Naive thymus-derived CD4-positive, alpha-beta T cell (primary cell): Measurements from ENCODE around the gene STX18. TPM values are rescaled to one million over a fixed set of nuclear protein-coding genes. Genes with fewer than 3 reads are reported as not detected.

ENCODE experiments used
- ATAC-seq: fragments of 150-1000 bp; cut with Tn5 transposase; 2 replicates; pipeline ENCODE4 v1.10.0; 2021; ENCODE audit warnings: mild to moderate bottlenecking, moderate library complexity
- CTCF ChIA-PET: fragments of 350-600 bp; sonication (Branson Sonifier 250); formaldehyde crosslinking; loops from one replicate; lab custom pipeline; 2021; ENCODE audit warnings: antibody characterized with exemption; lab: Charles Lee
- POLR2A ChIA-PET: fragments of 350-600 bp; sonication (Branson Sonifier 250); formaldehyde crosslinking; loops from one replicate; lab custom pipeline; 2021; ENCODE audit warnings: antibody characterized with exemption, inconsistent platforms; lab: Charles Lee
- DNase-seq, 9 donors: peaks; one replicate each; pipeline versions ENCODE4 v3.0.0 to v3.0.0-alpha.2; 2020 to 2022; ENCODE audit warnings: mixed read lengths in 1 of 9
- H3K27ac ChIP-seq: one replicate; pipeline ENCODE4 v1.7.0; 2013; ENCODE audit warnings: mild to moderate bottlenecking, low read depth, low read length, moderate library complexity
- H3K27me3 ChIP-seq, 2 donors: one replicate each; pipeline ENCODE4 v1.7.0; 2013; ENCODE audit warnings: low read length in 2 of 2, mild to moderate bottlenecking in 2 of 2, moderate library complexity in 2 of 2; ENCODE audit not compliant: control insufficient read depth in 2 of 2, insufficient read depth in 2 of 2
- H3K36me3 ChIP-seq, 3 experiments: 1 replicate in 2 of 3; 2 replicates in 1 of 3; pipeline ENCODE4 v1.7.0; 2013; ENCODE audit warnings: low read length in 3 of 3, mild to moderate bottlenecking in 3 of 3, moderate library complexity in 1 of 3; ENCODE audit not compliant: insufficient read depth in 3 of 3, control insufficient read depth in 2 of 3
- H3K4me1 ChIP-seq, 2 donors: one replicate each; pipeline ENCODE4 v1.7.0; 2013; ENCODE audit warnings: low read length in 2 of 2, mild to moderate bottlenecking in 2 of 2, moderate library complexity in 1 of 2; ENCODE audit not compliant: control insufficient read depth in 2 of 2, insufficient read depth in 2 of 2
- H3K4me3 ChIP-seq: 2 replicates; pipeline ENCODE4 v1.7.0; 2013; ENCODE audit warnings: mild to moderate bottlenecking, low read length
- H3K9me3 ChIP-seq, 3 experiments: 1 replicate in 2 of 3; 2 replicates in 1 of 3; pipeline ENCODE4 v1.7.0; 2013; ENCODE audit warnings: low read length in 3 of 3; ENCODE audit not compliant: control insufficient read depth in 2 of 3
- H3K27ac Mint-ChIP-seq, 9 donors: one replicate each; pipeline ENCODE4 v1.8.0; 2020 to 2022; ENCODE audit warnings: mixed read lengths in 9 of 9, mild to moderate bottlenecking in 8 of 9, moderate library complexity in 5 of 9, inconsistent platforms in 2 of 9
- H3K27me3 Mint-ChIP-seq, 5 donors: one replicate each; pipeline ENCODE4 v1.8.0; 2021 to 2022; ENCODE audit warnings: mixed read lengths in 5 of 5, mild to moderate bottlenecking in 1 of 5
- H3K36me3 Mint-ChIP-seq, 5 donors: one replicate each; pipeline ENCODE4 v1.8.0; 2020 to 2022; ENCODE audit warnings: mixed read lengths in 5 of 5, mild to moderate bottlenecking in 3 of 5, inconsistent platforms in 1 of 5
- H3K4me1 Mint-ChIP-seq, 7 donors: one replicate each; pipeline ENCODE4 v1.8.0; 2020 to 2022; ENCODE audit warnings: mixed read lengths in 7 of 7, mild to moderate bottlenecking in 3 of 7, inconsistent platforms in 1 of 7
- H3K4me3 Mint-ChIP-seq, 10 donors: one replicate each; pipeline ENCODE4 v1.8.0; 2020 to 2022; ENCODE audit warnings: mild to moderate bottlenecking in 10 of 10, mixed read lengths in 10 of 10, moderate library complexity in 6 of 10, inconsistent platforms in 2 of 10
- H3K9me3 Mint-ChIP-seq, 11 donors: one replicate each; pipeline ENCODE4 v1.8.0; 2020 to 2022; ENCODE audit warnings: mixed read lengths in 11 of 11, mild to moderate bottlenecking in 4 of 11, inconsistent platforms in 1 of 11, moderate library complexity in 1 of 11
- intact Hi-C, 2 donors: fragments of 100-400 bp; cut with micrococcal nuclease; formaldehyde crosslinking; loops; one replicate each; pipeline ENCODE4 v1.15.1; 2023
- polyA plus RNA-seq, 2 donors: library from polyadenylated mRNA; unstranded; fragments of 300-500 nt; fragmentation: Illumina TruSeq; gene quantifications; one replicate each; pipeline ENCODE4 v1.2.3, GENCODE V29; 2021
- total RNA-seq, 6 experiments: library from RNA in 5 of 6; stranded (reverse) in 5 of 6; gene quantifications; 1 replicate in 5 of 6; 2 replicates in 1 of 6; pipeline ENCODE4 v1.2.3 and lab custom pipeline; 2021 to 2026

STX18 gene
- total and polyA plus RNA-seq, 7 experiments from 2014 or later: 16.3 to 28.0 (median 22.7) TPM

DNA sequence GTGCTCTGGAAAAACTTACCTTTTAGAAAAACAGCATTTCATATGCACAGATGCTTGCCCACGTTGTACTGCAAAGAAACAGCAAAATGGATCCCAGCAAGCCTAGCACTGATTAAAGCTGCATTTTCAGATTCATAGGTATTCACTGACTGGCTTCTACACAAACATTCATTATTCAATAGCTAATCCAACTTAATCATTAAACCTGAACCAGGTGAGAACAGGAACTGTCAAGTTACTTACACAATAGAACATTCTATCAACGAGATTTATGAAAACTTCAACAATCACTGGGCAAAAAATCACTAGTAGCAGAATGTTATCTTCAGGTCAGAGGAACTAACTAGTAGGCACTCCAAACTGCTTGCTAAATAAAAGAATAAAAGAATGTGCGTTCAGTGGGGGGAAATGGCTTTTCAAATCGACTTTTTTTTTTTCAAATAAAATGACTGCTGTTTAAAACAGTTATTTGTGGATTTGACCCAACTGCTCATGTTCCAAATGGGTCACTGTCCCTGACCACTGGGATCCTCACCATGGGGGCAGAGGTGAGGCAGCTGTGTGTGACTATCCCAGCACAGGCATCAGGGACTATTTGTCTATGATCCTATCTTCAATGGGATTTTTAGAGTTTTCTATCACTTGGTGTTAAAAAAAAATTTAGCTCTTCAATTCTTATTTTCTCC is 42.3 kb downstream of the STX18 start:
- H3K9me3 Mint-ChIP-seq: no peaks in the 10 kb centered on the region
- ATAC-seq (no peak), DNase-seq (no peak)
- POLR2A ChIA-PET: interaction anchor here (0.7 kb wide), 1 partner anchor 254 kb away, joined by 3 read pairs; no protein-coding TSS in a partner anchor
- H3K4me1 Mint-ChIP-seq: peaks cover 3 to 33% (median 19%) of the 10 kb centered on the region in 7 donors
- H3K27me3 Mint-ChIP-seq: no peaks in the 10 kb centered on the region
- H3K27me3 ChIP-seq: no peaks in the 10 kb centered on the region
- no peak overlapping the region for H3K4me3 ChIP-seq
- no peak overlapping the region for H3K27ac ChIP-seq
- CTCF ChIA-PET: no interaction called here
- H3K36me3 ChIP-seq: no peaks in the 10 kb centered on the region
- H3K36me3 Mint-ChIP-seq: peaks cover 0 to 7% (median 1%) of the 10 kb centered on the region in 5 donors
- intact Hi-C loops: loop anchor here in 1 of 2 donors (5.0 kb wide), 1 partner anchor 43 kb away; the partner anchor contains the start of gene STX18
- H3K4me1 ChIP-seq: no peaks in the 10 kb centered on the region
- H3K27ac Mint-ChIP-seq: peak overlapping the region in 1 of 9 donors; percentile 20
- H3K9me3 ChIP-seq: no peaks in the 10 kb centered on the region
- no peak overlapping the region for H3K4me3 Mint-ChIP-seq

GRCh38 chr4:4496592-4497372 is 45.1 kb downstream of the STX18 start:
- peaks cover 0 to 7% (median 1%) of the 10 kb centered on the region in 5 donors for H3K36me3 Mint-ChIP-seq
- POLR2A ChIA-PET: no interaction called here
- H3K27me3 ChIP-seq: no peaks in the 10 kb centered on the region
- H3K9me3 ChIP-seq: no peaks in the 10 kb centered on the region
- CTCF ChIA-PET: interaction anchor here (0.6 kb wide), 1 partner anchor 34 kb away, joined by 3 read pairs; no protein-coding TSS in a partner anchor
- no peaks in the 10 kb centered on the region for H3K9me3 Mint-ChIP-seq
- H3K4me3 Mint-ChIP-seq: no peak overlapping the region
- ATAC-seq: no peak
- no peaks in the 10 kb centered on the region for H3K36me3 ChIP-seq
- peak overlapping the region in 2 of 9 donors; percentile 47 to 90 for H3K27ac Mint-ChIP-seq
- no peak overlapping the region for H3K27ac ChIP-seq
- no peak for DNase-seq
- H3K4me1 ChIP-seq: no peaks in the 10 kb centered on the region
- peaks cover 7 to 29% (median 17%) of the 10 kb centered on the region in 7 donors for H3K4me1 Mint-ChIP-seq
- no peaks in the 10 kb centered on the region for H3K27me3 Mint-ChIP-seq
- intact Hi-C loops: no loop called here
- no peak overlapping the region for H3K4me3 ChIP-seq

DNA sequence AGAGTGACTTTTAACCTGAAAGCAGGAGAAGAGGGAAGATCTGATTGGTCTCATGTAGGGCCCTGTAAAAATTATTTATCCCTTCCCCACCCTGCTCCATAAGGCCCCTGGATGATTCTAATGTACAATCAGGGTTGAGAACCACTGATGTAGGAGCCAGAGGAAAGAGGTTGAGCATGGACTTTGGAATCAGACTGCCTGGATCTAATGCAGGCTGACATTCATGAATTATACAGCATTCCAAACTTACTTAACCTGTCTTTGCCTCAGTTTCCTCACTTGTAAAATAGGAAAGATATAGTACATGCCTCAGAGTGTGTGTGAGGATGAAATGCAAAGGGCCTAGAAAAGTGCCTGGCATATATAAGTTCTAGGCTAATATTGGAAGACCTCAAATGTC is 47.0 kb downstream of the STX18 start:
- POLR2A ChIA-PET: no interaction called here
- CTCF ChIA-PET: no interaction called here

DNA sequence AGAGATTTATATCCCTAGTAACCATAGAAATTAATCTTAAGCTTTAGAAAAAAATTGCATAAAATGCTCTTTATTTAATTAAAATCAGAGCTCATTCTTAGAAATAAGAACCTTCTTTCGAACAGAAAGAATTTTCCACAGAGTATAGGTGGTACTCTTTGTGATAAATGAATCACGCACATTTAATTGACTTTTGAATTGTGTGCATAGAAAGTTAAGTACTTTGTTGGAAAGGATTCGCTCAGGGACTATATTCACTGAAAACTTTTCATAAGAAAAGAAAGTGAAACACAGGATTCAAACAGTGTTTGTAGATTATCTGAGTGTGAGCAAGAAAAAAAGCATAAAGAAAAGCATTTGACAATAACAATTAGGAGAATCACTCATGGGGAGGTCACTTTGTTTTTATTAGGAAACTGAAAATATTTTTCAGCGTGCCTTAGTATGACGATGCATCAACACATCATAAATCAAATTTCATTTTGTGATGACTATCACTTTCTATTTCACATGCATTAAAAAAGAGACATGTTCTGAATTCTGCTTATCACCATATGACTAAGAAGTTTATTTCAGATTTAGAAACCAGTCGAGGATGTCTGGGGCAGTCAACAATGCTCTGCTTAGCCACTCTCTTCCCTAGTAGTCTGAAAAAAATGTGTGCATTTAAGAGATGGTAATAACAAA is 49.5 kb downstream of the STX18 start:
- peak overlapping the region in 4 of 9 donors; percentile 2 to 30 (median 6) for H3K27ac Mint-ChIP-seq
- no peaks in the 10 kb centered on the region for H3K9me3 ChIP-seq
- ChIA-PET POLR2A (no interaction called here), CTCF (no interaction called here)
- H3K9me3 Mint-ChIP-seq: no peaks in the 10 kb centered on the region
- H3K36me3 Mint-ChIP-seq: peaks cover 0 to 7% (median 0%) of the 10 kb centered on the region in 5 donors
- no peak overlapping the region for H3K4me3 ChIP-seq
- no peaks in the 10 kb centered on the region for H3K27me3 Mint-ChIP-seq
- H3K4me3 Mint-ChIP-seq: peak overlapping the region in 1 of 10 donors; percentile 16
- no peak overlapping the region for H3K27ac ChIP-seq
- peaks cover 7 to 25% (median 11%) of the 10 kb centered on the region in 7 donors for H3K4me1 Mint-ChIP-seq
- H3K36me3 ChIP-seq: no peaks in the 10 kb centered on the region
- H3K27me3 ChIP-seq: no peaks in the 10 kb centered on the region
- no peaks in the 10 kb centered on the region for H3K4me1 ChIP-seq
- intact Hi-C loops: no loop called here
- no peak for ATAC-seq
- no peak for DNase-seq

More for the DNA sequence above, 47.0 kb downstream of the STX18 start:
- Mint-ChIP-seq H3K27me3 (no peaks in the 10 kb centered on the region), H3K36me3 (peaks cover 0 to 7% (median 1%) of the 10 kb centered on the region in 5 donors), H3K9me3 (no peaks in the 10 kb centered on the region), H3K27ac (no peak overlapping the region), H3K4me1 (peaks cover 7 to 28% (median 12%) of the 10 kb centered on the region in 7 donors), H3K4me3 (no peak overlapping the region)
- H3K4me3 ChIP-seq: no peak overlapping the region
- DNase-seq (no peak), ATAC-seq (no peak)
- no peaks in the 10 kb centered on the region for H3K4me1 ChIP-seq
- no peaks in the 10 kb centered on the region for H3K9me3 ChIP-seq
- no peaks in the 10 kb centered on the region for H3K27me3 ChIP-seq
- H3K36me3 ChIP-seq: no peaks in the 10 kb centered on the region
- H3K27ac ChIP-seq: no peak overlapping the region
- intact Hi-C loops: no loop called here

DNA sequence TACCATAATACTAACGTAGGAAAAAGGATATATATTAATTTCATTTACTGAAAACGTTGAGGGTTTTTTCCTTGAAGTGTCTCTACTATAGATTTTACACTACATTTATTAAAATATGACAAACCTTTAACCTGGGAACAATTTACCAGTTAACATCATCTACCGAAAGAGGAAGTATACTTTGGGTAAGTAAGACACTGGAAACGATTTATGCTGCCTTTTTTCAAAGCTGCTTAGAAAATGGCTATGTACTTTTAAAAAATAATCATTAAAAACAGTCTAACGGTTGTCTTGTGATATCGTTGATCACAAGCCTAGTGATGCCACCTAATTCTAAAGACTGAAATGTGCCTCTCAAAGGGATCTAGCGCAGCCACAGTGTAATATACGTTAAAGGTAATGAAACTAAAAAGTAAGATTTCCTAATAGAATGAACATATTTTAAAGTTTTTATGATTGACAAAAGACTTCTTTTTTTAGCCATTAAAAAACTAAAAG is 50.4 kb downstream of the STX18 start:
- Histone ChIP-seq H3K4me3 (no peak overlapping the region), H3K4me1 (no peaks in the 10 kb centered on the region), H3K27ac (no peak overlapping the region), H3K9me3 (no peaks in the 10 kb centered on the region), H3K36me3 (no peaks in the 10 kb centered on the region), H3K27me3 (no peaks in the 10 kb centered on the region)
- CTCF ChIA-PET: no interaction called here
- Mint-ChIP-seq H3K4me3 (no peak overlapping the region), H3K9me3 (no peaks in the 10 kb centered on the region), H3K4me1 (peaks cover 7 to 25% (median 11%) of the 10 kb centered on the region in 7 donors), H3K36me3 (peaks cover 0 to 6% (median 0%) of the 10 kb centered on the region in 5 donors), H3K27me3 (no peaks in the 10 kb centered on the region), H3K27ac (no peak overlapping the region)
- DNase-seq (no peak), ATAC-seq (no peak)
- POLR2A ChIA-PET: interaction anchor here (0.7 kb wide), 1 partner anchor 1778 kb away, joined by 3 read pairs; no protein-coding TSS in a partner anchor
- intact Hi-C loops: no loop called here

GRCh38 chr4:4490816-4491215 is 51.0 kb downstream of the STX18 start:
- H3K27ac ChIP-seq: no peak overlapping the region
- ATAC-seq: no peak
- DNase-seq: no peak
- no peaks in the 10 kb centered on the region for H3K27me3 ChIP-seq
- ChIA-PET POLR2A (interaction anchor here (0.7 kb wide), 1 partner anchor 1778 kb away, joined by 3 read pairs; no protein-coding TSS in a partner anchor), CTCF (no interaction called here)
- no peaks in the 10 kb centered on the region for H3K36me3 ChIP-seq
- Mint-ChIP-seq H3K9me3 (no peaks in the 10 kb centered on the region), H3K4me3 (no peak overlapping the region), H3K4me1 (peaks cover 5 to 25% (median 11%) of the 10 kb centered on the region in 7 donors), H3K27me3 (no peaks in the 10 kb centered on the region), H3K27ac (no peak overlapping the region), H3K36me3 (peaks cover 0 to 7% (median 0%) of the 10 kb centered on the region in 5 donors)
- intact Hi-C loops: no loop called here
- H3K4me1 ChIP-seq: no peaks in the 10 kb centered on the region
- H3K4me3 ChIP-seq: no peak overlapping the region
- H3K9me3 ChIP-seq: no peaks in the 10 kb centered on the region
